A673 (cell line): Measurements from ENCODE around the gene CTTNBP2. TPM values are rescaled to one million over a fixed set of nuclear protein-coding genes. Genes with fewer than 3 reads are reported as not detected.

Experiments
- BruUV-seq: library from RNA; stranded (reverse); fragments of 400-500 nt; replicated peaks from 2 replicates; lab custom pipeline; 2021; lab: Mats Ljungman, UMichigan
- CTCF ChIA-PET: fragments of 300-600 bp; sonication (Branson Sonifier 250); formaldehyde crosslinking; loops from one replicate; lab custom pipeline; 2022; ENCODE audit warnings: antibody characterized with exemption; lab: Charles Lee
- POLR2A ChIA-PET: fragments of 300-600 bp; sonication (Branson Sonifier 250); formaldehyde crosslinking; loops from one replicate; lab custom pipeline; 2022; ENCODE audit warnings: antibody characterized with exemption; ENCODE audit not compliant: low non-redundant PET; lab: Charles Lee
- DNase-seq: peaks from one replicate; pipeline ENCODE4 v3.0.0-alpha.2; 2015; ENCODE audit warnings: low spot score
- H3K27ac ChIP-seq: fragments of 200-600 bp; sonication (generic); 2 replicates; pipeline ENCODE4 v1.5.1; 2016; ENCODE audit warnings: mixed run types, low read depth, mild to moderate bottlenecking, mixed read lengths, antibody characterized with exemption, low read length; ENCODE audit not compliant: poor library complexity, severe bottlenecking
- H3K27me3 ChIP-seq: fragments of 200-600 bp; sonication (generic); replicated peaks from 2 replicates; pipeline ENCODE4 v1.6.1; 2017; ENCODE audit warnings: mixed run types, low read depth, mild to moderate bottlenecking, mixed read lengths, antibody characterized with exemption, low read length; ENCODE audit not compliant: insufficient read depth, poor library complexity
- H3K36me3 ChIP-seq: fragments of 200-600 bp; sonication (generic); 2 replicates; pipeline ENCODE4 v1.6.1; 2016; ENCODE audit warnings: mixed run types, mild to moderate bottlenecking, mixed read lengths, antibody characterized with exemption, low read length; ENCODE audit not compliant: insufficient read depth, poor library complexity, severe bottlenecking
- H3K4me1 ChIP-seq: fragments of 200-600 bp; sonication (generic); 2 replicates; pipeline ENCODE4 v1.6.1; 2017; ENCODE audit warnings: mixed run types, mild to moderate bottlenecking, mixed read lengths, antibody characterized with exemption, low read length; ENCODE audit not compliant: insufficient read depth, poor library complexity, severe bottlenecking
- H3K4me3 ChIP-seq: fragments of 200-600 bp; sonication (generic); 2 replicates; pipeline ENCODE4 v1.5.1; 2016; ENCODE audit warnings: low read depth, mixed run types, mild to moderate bottlenecking, mixed read lengths, low read length; ENCODE audit not compliant: poor library complexity, severe bottlenecking
- H3K9me3 ChIP-seq: fragments of 200-600 bp; sonication (generic); 2 replicates; pipeline ENCODE4 v1.6.1; 2016; ENCODE audit warnings: mixed run types, low read depth, mild to moderate bottlenecking, mixed read lengths, antibody characterized with exemption, low read length; ENCODE audit not compliant: poor library complexity, severe bottlenecking
- CTCF ChIP-seq: fragments of 300-800, 200-600 bp; sonication (generic); conservative IDR thresholded peaks from 2 replicates; pipeline ENCODE4 v1.5.1; 2017; ENCODE audit warnings: low read depth, mild to moderate bottlenecking, antibody characterized with exemption, low read length, moderate library complexity, mixed read lengths
- EZH2 ChIP-seq: fragments of 200-600 bp; sonication (generic); IDR thresholded peaks from 2 replicates; pipeline ENCODE4 v1.6.1; 2017; ENCODE audit warnings: borderline replicate concordance, low read depth, mild to moderate bottlenecking, mixed read lengths, antibody characterized with exemption, low read length; ENCODE audit not compliant: poor library complexity, severe bottlenecking
- intact Hi-C: fragments of 100-400 bp; cut with micrococcal nuclease; formaldehyde crosslinking; loops from one replicate; pipeline ENCODE4 v1.10.0; 2022; ENCODE audit not compliant: unreplicated experiment
- total RNA-seq: library from RNA; stranded (reverse); gene quantifications from 2 replicates; pipeline ENCODE4 v1.2.3, GENCODE V29; 2021

The CTTNBP2 gene
- total RNA-seq, 1 experiment from 2014 or later: 21.8 TPM

GRCh38 chr7:117706210-117706609 is 167.0 kb downstream of the CTTNBP2 start:
- H3K9me3 ChIP-seq: no peaks in the 10 kb centered on the region
- no TSS peak for BruUV-seq

GRCh38 chr7:117705630-117706029 is 167.6 kb downstream of the CTTNBP2 start:
- intact Hi-C loops: no loop called here
- Histone ChIP-seq H3K27me3 (no peaks in the 10 kb centered on the region), H3K36me3 (no peaks in the 10 kb centered on the region), H3K4me1 (no peaks in the 10 kb centered on the region), H3K4me3 (no peak overlapping the region), H3K27ac (no peak overlapping the region), H3K9me3 (no peaks in the 10 kb centered on the region)
- no TSS peak for BruUV-seq
- TF ChIP-seq EZH2 (no peak), CTCF (no peak)
- ChIA-PET CTCF (no interaction called here), POLR2A (no interaction called here)
- no peak for DNase-seq

More at GRCh38 chr7:117706210-117706609, 167.0 kb downstream of the CTTNBP2 start:
- TF ChIP-seq CTCF (no peak), EZH2 (no peak)
- ChIA-PET POLR2A (no interaction called here), CTCF (no interaction called here)
- Histone ChIP-seq H3K36me3 (no peaks in the 10 kb centered on the region), H3K27me3 (no peaks in the 10 kb centered on the region), H3K27ac (no peak overlapping the region), H3K4me1 (no peaks in the 10 kb centered on the region), H3K4me3 (no peak overlapping the region)
- no peak for DNase-seq
- intact Hi-C loops: no loop called here

- DNase-seq: no peak
- ChIA-PET CTCF (no interaction called here), POLR2A (no interaction called here)
- Histone ChIP-seq H3K27ac (no peak overlapping the region), H3K4me3 (no peak overlapping the region), H3K36me3 (no peaks in the 10 kb centered on the region), H3K9me3 (no peaks in the 10 kb centered on the region), H3K27me3 (no peaks in the 10 kb centered on the region), H3K4me1 (no peaks in the 10 kb centered on the region)
- intact Hi-C loops: no loop called here
- no TSS peak for BruUV-seq
- TF ChIP-seq CTCF (no peak), EZH2 (no peak)
Observed at GRCh38 chr7:117704063-117704462, 169.2 kb downstream of the CTTNBP2 start.
